GM21515 (cell line): ENCODE measurements around the gene NUCB1.
"Not testable (repeated sequence)": the region's sequence is repeated elsewhere in the genome, so short reads cannot be mapped to it uniquely, and the experiment has no call there.

Experiments
- ATAC-seq: cut with Tn5 transposase; IDR thresholded peaks from one replicate; pipeline ENCODE4 v1.9.1; 2021; ENCODE audit not compliant: unreplicated experiment

Gene NUCB1

DNA sequence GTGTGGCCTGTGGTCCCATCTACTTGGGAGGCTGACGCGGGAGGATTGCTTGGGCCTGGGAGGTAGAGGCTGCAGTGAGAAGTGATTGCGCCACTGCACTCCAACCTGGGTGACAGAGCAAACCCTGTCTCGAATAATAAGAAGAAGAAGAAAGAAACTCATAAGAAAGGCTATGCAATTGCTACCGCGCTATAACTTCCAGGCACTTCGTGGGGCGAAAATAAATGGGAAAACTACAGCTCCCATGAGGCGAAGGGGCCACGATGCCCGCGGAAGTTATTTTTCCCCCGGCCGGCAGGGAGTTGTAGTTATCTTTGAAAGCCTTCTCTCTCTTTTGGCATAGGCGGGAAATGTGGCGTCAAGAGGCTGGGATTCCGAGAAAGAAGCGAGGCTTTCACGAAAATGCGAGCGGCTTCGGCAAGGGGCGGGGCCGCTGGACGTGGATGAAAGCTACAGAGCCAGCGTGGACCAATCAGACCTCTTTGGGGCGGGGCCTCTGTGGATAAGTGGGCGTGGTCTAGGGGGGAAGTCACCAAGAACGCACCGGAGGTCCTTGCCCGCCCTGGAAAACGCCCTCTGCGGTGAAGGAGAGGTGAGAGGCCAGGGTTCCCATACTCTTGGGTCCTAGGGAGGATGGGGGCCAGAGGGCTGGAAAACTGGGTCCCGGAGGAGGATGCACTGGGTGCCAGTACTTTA is at the start of gene NUCB1:
Gene NUCB1 (plus strand): TSS at position 532 of the 696 bp plus-strand sequence. CDS start 485 bp downstream, outside the sequence.
- ATAC-seq = peak; percentile 85

DNA sequence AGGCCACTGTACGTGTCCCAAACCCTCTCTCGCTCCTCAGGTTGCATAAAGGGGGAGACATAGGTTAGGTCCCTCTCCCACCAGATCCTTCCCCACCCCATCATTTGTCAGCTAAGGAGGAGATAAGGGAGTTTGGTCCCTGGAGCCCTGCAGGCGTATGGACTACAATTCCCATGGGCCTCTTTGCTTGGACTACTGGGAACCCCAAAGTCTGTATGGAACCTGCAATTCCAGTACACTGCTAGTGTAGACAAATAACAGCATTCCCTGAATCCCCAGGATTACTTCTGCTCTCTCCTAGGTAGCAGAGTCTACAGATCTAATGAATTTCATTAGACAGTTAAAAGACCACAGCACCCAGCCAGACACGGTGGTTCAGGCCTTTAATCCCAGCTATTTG is 47.8 kb upstream of the NUCB1 start:
- ATAC-seq = no peak

- ATAC-seq = no peak
Observed at GRCh38 chr19:48853483-48853882, 46.6 kb upstream of the NUCB1 start.

- no peak for ATAC-seq
Observed at GRCh38 chr19:48854103-48854502, 46.0 kb upstream of the NUCB1 start.

GRCh38 chr19:48856921-48857320 is 43.2 kb upstream of the NUCB1 start:
- no peak for ATAC-seq

GRCh38 chr19:48858984-48859710 is 41.0 kb upstream of the NUCB1 start:
- no peak for ATAC-seq

- no peak for ATAC-seq
Observed at GRCh38 chr19:48859711-48860572, 40.2 kb upstream of the NUCB1 start.

DNA sequence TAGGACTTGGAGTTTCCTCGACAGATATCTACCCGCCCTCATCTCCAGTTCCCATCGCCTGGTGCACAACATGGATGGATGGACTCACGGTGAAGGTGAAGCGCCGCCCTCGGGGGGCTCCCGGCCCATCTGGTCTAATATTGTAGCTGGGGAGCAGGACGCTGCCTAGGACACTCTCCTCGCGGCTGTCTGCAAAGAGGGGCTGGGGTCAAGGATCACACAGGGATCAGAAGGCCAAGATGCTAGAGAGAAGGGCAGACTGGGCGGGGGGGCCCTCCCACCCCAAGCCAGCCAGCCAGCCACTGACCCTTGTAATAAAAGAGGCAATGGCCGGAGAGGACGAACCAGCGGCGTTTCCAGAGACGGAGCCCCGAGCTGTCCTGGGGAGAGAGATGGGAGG is 38.8 kb upstream of the NUCB1 start:
- ATAC-seq = no peak

GRCh38 chr19:48862827-48863226 is 37.3 kb upstream of the NUCB1 start:
- ATAC-seq = no peak

DNA sequence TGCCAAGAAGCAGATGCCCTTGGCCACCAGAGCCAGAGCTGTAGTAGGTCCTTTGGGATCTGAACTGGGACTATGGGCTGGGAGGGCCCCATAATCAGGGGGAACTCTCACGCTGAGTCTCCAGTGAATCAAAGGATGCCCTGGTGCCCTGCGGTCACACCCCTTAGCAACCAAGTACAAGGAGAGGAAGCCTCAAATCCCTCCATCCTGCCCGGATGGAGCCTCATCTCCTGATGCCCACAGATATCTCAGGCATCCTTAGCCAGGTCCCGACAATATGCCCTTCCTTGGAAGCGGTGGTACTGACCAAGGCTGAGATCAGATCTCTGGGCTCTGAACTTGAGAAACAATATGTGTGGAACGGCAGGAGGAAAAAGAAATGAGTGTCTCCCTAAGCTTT is 33.4 kb upstream of the NUCB1 start:
- ATAC-seq = no peak

GRCh38 chr19:48867123-48867745 is 32.9 kb upstream of the NUCB1 start:
- no peak for ATAC-seq

GRCh38 chr19:48867746-48868113 is 32.4 kb upstream of the NUCB1 start:
- no peak for ATAC-seq

DNA sequence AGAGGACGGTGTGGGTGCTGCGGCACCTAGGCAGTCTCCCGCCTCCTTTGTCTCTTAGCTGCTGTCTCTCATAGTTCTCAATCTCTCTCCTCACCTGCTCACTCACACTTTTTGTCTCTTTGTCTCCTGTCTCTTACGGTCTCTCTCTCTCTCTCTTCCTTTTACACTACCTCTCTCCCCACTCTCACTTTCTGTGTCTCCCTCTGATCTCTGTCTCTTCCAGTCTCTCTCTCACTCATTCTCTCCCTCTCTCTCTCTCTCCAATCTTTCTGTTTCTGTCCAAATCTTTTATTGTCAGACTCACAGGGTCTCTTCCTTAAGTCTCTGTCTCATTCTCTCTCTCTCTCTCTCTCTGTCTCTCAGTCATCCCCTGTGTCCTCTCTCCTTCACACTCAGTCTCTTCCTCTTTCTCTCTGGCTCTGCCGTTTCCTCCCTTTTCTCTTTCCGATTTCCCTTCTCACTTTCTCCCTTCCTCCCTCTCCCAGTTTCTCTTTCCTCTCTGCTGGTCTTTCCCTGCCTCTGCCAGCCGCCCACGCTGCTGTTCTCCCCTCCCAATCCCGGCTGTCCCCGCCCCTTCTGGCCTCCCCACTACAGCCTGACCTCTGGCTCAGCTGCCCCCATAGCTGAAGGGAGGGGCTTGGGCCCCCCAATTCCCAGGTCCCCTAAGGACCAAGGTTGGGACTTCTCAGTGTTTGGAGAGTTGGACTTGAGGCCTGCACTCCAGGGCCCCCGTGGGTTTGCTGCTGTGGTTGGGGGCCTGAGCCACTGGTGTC is 31.8 kb upstream of the NUCB1 start, which contains the start of gene PLEKHA4:
Gene PLEKHA4 (minus strand): TSS at position 504 of the 773 bp plus-strand sequence. CDS start 997 bp downstream, outside the sequence.
- no peak for ATAC-seq

DNA sequence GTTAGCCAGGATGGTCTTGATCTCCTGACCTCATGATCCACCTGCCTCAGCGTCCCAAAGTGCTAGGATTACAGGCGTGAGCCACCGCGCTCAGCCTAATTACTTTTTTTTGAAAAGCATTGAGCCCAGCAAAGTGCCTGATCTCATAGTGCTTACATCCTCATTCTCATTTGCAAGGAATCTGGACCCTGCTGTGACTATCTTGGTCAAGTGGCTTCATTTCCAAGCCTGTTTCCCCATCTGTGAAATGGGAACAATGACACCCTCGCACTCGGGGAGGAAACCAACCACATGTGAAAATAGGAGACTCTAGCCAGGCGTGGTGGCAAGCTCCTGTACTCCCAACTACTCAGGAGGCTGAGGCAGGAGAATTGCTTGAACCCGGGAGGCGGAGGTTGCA is 30.1 kb upstream of the NUCB1 start:
- no peak for ATAC-seq

- not testable (repeated sequence) for ATAC-seq
Observed at GRCh38 chr19:48871471-48872181, 28.5 kb upstream of the NUCB1 start.

DNA sequence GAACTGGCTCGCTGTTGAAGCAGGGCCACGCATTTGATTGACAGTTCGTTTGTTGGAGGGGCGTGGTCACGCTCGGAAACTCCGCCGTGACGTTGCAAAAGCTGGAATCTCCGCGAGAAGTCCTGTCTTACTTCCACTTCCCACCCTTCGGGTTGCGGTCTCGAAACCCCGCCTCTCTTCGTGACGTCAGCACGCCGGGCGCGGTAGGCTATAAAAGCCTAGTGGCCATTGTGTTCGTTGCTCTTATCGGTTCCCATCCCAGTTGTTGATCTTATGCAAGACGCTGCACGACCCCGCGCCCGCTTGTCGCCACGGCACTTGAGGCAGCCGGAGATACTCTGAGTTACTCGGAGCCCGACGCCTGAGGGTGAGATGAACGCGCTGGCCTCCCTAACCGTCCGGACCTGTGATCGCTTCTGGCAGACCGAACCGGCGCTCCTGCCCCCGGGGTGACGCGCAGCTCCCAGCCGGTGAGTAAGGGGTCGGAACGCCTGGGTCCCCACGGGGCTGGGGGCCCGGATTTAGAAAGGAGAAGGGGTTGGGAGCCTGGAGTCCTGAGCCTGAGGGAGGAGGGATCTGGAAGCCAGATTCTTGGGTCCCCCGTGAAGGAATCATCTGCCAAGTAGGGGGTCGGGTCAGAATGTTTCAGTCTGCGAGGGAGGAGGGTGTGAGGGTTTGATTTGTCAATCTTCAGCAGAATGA is 27.8 kb upstream of the NUCB1 start, which contains the start of gene PPP1R15A:
Gene PPP1R15A (plus strand): TSS at position 240 of the 702 bp plus-strand sequence. CDS start 813 bp downstream, outside the sequence.
- ATAC-seq = peak; percentile 51

DNA sequence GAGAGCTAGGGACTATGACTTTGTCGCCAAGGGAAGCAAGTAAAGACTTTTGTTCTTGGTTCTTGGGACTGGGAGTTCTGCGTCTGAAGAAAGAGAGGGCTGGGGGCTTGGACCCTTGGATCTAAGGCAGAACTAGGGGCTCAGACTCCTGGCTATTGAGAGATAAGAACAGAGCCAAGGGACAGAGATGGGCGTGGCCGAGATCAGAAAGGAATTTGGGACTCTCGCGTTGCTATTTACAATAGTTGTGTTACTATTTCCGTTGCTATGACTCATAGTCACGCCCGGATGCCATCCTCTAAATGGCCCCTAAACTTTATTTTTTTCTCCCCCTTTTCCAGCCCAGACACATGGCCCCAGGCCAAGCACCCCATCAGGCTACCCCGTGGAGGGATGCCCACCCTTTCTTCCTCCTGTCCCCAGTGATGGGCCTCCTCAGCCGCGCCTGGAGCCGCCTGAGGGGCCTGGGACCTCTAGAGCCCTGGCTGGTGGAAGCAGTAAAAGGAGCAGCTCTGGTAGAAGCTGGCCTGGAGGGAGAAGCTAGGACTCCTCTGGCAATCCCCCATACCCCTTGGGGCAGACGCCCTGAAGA is 27.1 kb upstream of the NUCB1 start:
- peak; percentile 15 for ATAC-seq

- ATAC-seq = no peak
Observed at GRCh38 chr19:48873476-48874302, 26.4 kb upstream of the NUCB1 start.
